Ovary (tissue), 9 donors: Measurements from ENCODE around the gene HSP90AB1. TPM values are rescaled to one million over a fixed set of nuclear protein-coding genes. Genes with fewer than 3 reads are reported as not detected.

Experiments used
- DNase-seq, 5 donors: peaks; one replicate each; pipeline ENCODE4 v3.0.0-alpha.2; 2019 to 2020
- H3K27ac ChIP-seq, 2 donors: fragments of 200-600 bp; one replicate each; pipeline versions ENCODE4 v1.5.1 to v1.8.0; 2019 to 2022
- H3K27me3 ChIP-seq: fragments of 200-600 bp; one replicate; pipeline ENCODE4 v1.8.0; 2022
- H3K36me3 ChIP-seq: fragments of 200-600 bp; sonication (generic); one replicate; pipeline ENCODE4 v1.5.1; 2019
- H3K4me1 ChIP-seq: one replicate; pipeline ENCODE4 v1.8.1; 2013; ENCODE audit warnings: mild to moderate bottlenecking, moderate library complexity; ENCODE audit not compliant: insufficient read depth
- H3K4me3 ChIP-seq: fragments of 200-600 bp; sonication (generic); one replicate; pipeline ENCODE4 v1.5.1; 2017
- H3K9me3 ChIP-seq, 2 donors: fragments of 200-600 bp in 1 of 2; sonication (generic) in 1 of 2; one replicate each; pipeline versions ENCODE4 v1.5.1 to v1.8.1; 2013 to 2019; ENCODE audit warnings: mild to moderate bottlenecking in 1 of 2, moderate library complexity in 1 of 2
- CTCF ChIP-seq, 3 donors: fragments of 450-650 bp in 2 of 3; fragments of 200-600 bp in 1 of 3; IDR thresholded peaks; one replicate each; pipeline versions ENCODE4 v1.5.1 to v1.8.0; 2016 to 2022; ENCODE audit warnings: antibody characterized with exemption in 3 of 3, mild to moderate bottlenecking in 1 of 3
- EP300 ChIP-seq: sonication (generic); formaldehyde crosslinking; IDR thresholded peaks from one replicate; pipeline ENCODE4 v1.6.1; 2017; ENCODE audit warnings: antibody characterized with exemption
- POLR2A ChIP-seq: fragments of 450-650 bp; IDR thresholded peaks from one replicate; pipeline ENCODE4 v1.6.1; 2017; ENCODE audit warnings: antibody characterized with exemption, mild to moderate bottlenecking, moderate library complexity
- WGBS, 3 donors: extraction: QIAGEN DNeasy Blood & Tissue Kit in 1 of 3; methylation state at CpG; one replicate each; pipeline versions ENCODE4 v1.1.5 to v1.1.7; 2013 to 2017; 5-methylcytosine and 5-hydroxymethylcytosine counted together
- intact Hi-C, 4 donors: fragments of 100-400 bp; cut with DNase I; formaldehyde crosslinking; loops; one replicate each; pipeline versions ENCODE4 v1.11.0 to v1.15.1; 2022 to 2023
- polyA plus RNA-seq, 2 donors: library from polyadenylated mRNA; stranded (reverse); fragments of 200-250 nt in 1 of 2; fragments of 350-450 nt in 1 of 2; fragmentation: Illumina TruSeq in 1 of 2; extraction: RNeasy Lipid Tissue Mini Kit (QIAGEN cat#74804) in 1 of 2; gene quantifications; one replicate each; pipeline ENCODE4 v1.2.3, GENCODE V29; 2013 to 2014
- total RNA-seq, 7 donors: library from RNA; depleted of rRNA in 2 of 7; stranded (reverse); fragments of >200 nt in 2 of 7; fragmentation: NEBNext Ultra II Directional in 3 of 7; extraction: Animal tissue kit (Norgen Biotek cat#: 25700) in 3 of 7; gene quantifications; one replicate each; pipeline versions ENCODE4 v1.1.0 to v1.2.4, GENCODE V29; 2016 to 2023
- donor health status: DM: no; HTN: no; CAD: no; lungs with moderate emphysema.
- donor health status: DM: no; HTN: no; CAD: no.
- donor health status: Bipolar disorder and iron deficiency.
- donor health status: DM: yes; HTN: yes; CAD: no.
- donor health status: DM: no; HTN: no; CAD: no.
- donor health status: DM: yes; HTN: yes; CAD: no.

Gene HSP90AB1
- total and polyA plus RNA-seq, 9 donors = 820 to 1,905 (median 1,051) TPM

- Histone ChIP-seq H3K27me3 (no peaks in the 10 kb centered on the region), H3K9me3 (no peaks in the 10 kb centered on the region), H3K27ac (peak overlapping the region; percentile 94 to 95), H3K36me3 (peaks cover under 1% of the 10 kb centered on the region), H3K4me3 (peak overlapping the region; percentile 74), H3K4me1 (peaks cover 5% of the 10 kb centered on the region)
- TF ChIP-seq POLR2A (no peak), CTCF (IDR thresholded peaks at IDR 0.05) (no peak), EP300 (no peak)
- WGBS, 3 donors = 17 to 22% (median 21%) methylated on average over 15 of the region's 15 CpGs
- intact Hi-C loops = no loop called here
- peak in 1 of 5 donors; percentile 48 for DNase-seq
These were observed 9.2 kb downstream of the HSP90AB1 start for GRCh38 chr6:44255871-44256774.

GRCh38 chr6:44256775-44257024, 9.8 kb downstream of the HSP90AB1 start:
- DNase-seq = no peak
- no peaks in the 10 kb centered on the region for H3K9me3 ChIP-seq
- no peaks in the 10 kb centered on the region for H3K36me3 ChIP-seq
- peak overlapping the region; percentile 94 to 95 for H3K27ac ChIP-seq
- H3K4me1 ChIP-seq = peaks cover 5% of the 10 kb centered on the region
- H3K4me3 ChIP-seq = peak overlapping the region; percentile 74
- 0 to 1% (median 1%) methylated on average over 8 to 12 of the region's 12 CpGs for WGBS, 3 donors
- TF ChIP-seq POLR2A = no peak
- TF ChIP-seq EP300 = no peak
- TF ChIP-seq CTCF (IDR thresholded peaks at IDR 0.05) = no peak
- no peaks in the 10 kb centered on the region for H3K27me3 ChIP-seq
- intact Hi-C loops = no loop called here

- Histone ChIP-seq H3K9me3 (no peaks in the 10 kb centered on the region), H3K27ac (peak within 1 kb of the TSS; percentile 94 to 95), H3K36me3 (no peaks in the 10 kb centered on the region), H3K27me3 (no peaks in the 10 kb centered on the region), H3K4me3 (peak within 1 kb of the TSS; percentile 74), H3K4me1 (peaks cover 5% of the 10 kb centered on the region)
- peak; percentile 66 for TF ChIP-seq POLR2A
- TF ChIP-seq CTCF (IDR thresholded peaks at IDR 0.05) = peak; percentile 28 to 94 (median 93)
- no peak for TF ChIP-seq EP300
- WGBS, 3 donors = 0 to 1% (median 0%) methylated on average over 21 to 80 of the region's 80 CpGs
- intact Hi-C loops = no loop called here
- DNase-seq = peak; percentile 79 to 89 (median 87)
These were observed 10.3 kb downstream of the HSP90AB1 start, which contains the start of gene SLC35B2 for GRCh38 chr6:44257025-44257752. TSS of gene SLC35B2 (minus strand) at chr6:44257528. CDS start at chr6:44257410, 118 bp downstream.

GRCh38 chr6:44257753-44258324, 10.9 kb downstream of the HSP90AB1 start:
- H3K27me3 ChIP-seq = no peaks in the 10 kb centered on the region
- H3K4me1 ChIP-seq = peaks cover 5% of the 10 kb centered on the region
- intact Hi-C loops = no loop called here
- H3K4me3 ChIP-seq = peak overlapping the region; percentile 74
- WGBS, 3 donors = 16 to 21% (median 20%) methylated on average over 15 of the region's 15 CpGs
- TF ChIP-seq EP300 (no peak), CTCF (IDR thresholded peaks at IDR 0.05) (peak in 1 of 3 donors; percentile 4)
- no peaks in the 10 kb centered on the region for H3K36me3 ChIP-seq
- no peaks in the 10 kb centered on the region for H3K9me3 ChIP-seq
- DNase-seq = no peak
- H3K27ac ChIP-seq = peak overlapping the region; percentile 94 to 95
